NCI-H1417 treated with DMSO at 0.1 percent for 48 hours (cell line): ENCODE data around the gene PDCL2.

Source experiments
- DNase-seq: peaks from one replicate; lab custom pipeline; 2025; lab: John Stamatoyannopoulos, UW

The PDCL2 gene

GRCh38 chr4:55538531-55538930 is 53.5 kb downstream of the PDCL2 start:
- no peak for DNase-seq

- no peak for DNase-seq
Measured at GRCh38 chr4:55534306-55534705, 57.7 kb downstream of the PDCL2 start.

GRCh38 chr4:55530691-55531090 is 61.4 kb downstream of the PDCL2 start:
- no peak for DNase-seq

GRCh38 chr4:55530167-55530566 is 61.9 kb downstream of the PDCL2 start:
- DNase-seq: no peak

- DNase-seq: no peak
Measured at GRCh38 chr4:55528491-55528890, 63.6 kb downstream of the PDCL2 start.

- no peak for DNase-seq
Measured at GRCh38 chr4:55524844-55525571, 67.0 kb downstream of the PDCL2 start.

GRCh38 chr4:55518442-55518841 is 73.6 kb downstream of the PDCL2 start:
- DNase-seq: no peak

- DNase-seq: no peak
Measured at GRCh38 chr4:55517526-55518229, 74.4 kb downstream of the PDCL2 start.

GRCh38 chr4:55512922-55513571 is 79.0 kb downstream of the PDCL2 start:
- DNase-seq: no peak

GRCh38 chr4:55512077-55512476 is 80.0 kb downstream of the PDCL2 start:
- no peak for DNase-seq

GRCh38 chr4:55510685-55511084 is 81.4 kb downstream of the PDCL2 start:
- DNase-seq: no peak

- DNase-seq: no peak
Measured at GRCh38 chr4:55509266-55509665, 82.8 kb downstream of the PDCL2 start.

- no peak for DNase-seq
Measured at GRCh38 chr4:55507612-55508011, 84.4 kb downstream of the PDCL2 start.
